Tibial nerve (tissue), 3 donors: Measurements from ENCODE around the gene MAPKAP1.

Experiments
- CTCF ChIP-seq, 5 experiments: fragments of 200-600 bp in 3 of 5; fragments of 450-650 bp in 2 of 5; sonication (generic) in 3 of 5; IDR thresholded peaks; one replicate each; pipeline ENCODE4 v1.5.1; 2016 to 2019; ENCODE audit warnings: antibody characterized with exemption in 5 of 5, mild to moderate bottlenecking in 3 of 5, moderate library complexity in 2 of 5
- POLR2A ChIP-seq, 2 donors: fragments of 450-650 bp; IDR thresholded peaks; one replicate each; pipeline ENCODE4 v1.6.1; 2017; ENCODE audit warnings: antibody characterized with exemption in 2 of 2, mild to moderate bottlenecking in 2 of 2, moderate library complexity in 2 of 2

DNA sequence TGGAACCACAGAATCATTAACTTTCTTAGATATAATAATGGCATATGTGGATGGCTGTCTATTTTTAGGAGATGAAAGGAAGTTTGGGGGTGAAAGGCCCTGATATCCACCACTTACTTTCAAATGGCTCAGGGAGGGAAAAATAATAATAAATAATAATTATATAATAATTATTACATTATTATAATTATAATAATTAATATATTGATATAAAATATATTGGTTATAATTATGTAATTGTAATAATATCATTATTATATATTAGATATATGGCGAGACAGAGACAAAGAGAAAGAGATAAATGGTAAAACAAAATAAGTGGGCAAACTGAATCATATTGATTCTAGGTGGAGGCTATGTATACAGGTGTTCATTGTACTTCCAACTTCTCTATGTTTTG lies 308.8 kb downstream of the MAPKAP1 start:
- TF ChIP-seq CTCF (IDR thresholded peaks at IDR 0.05) (no peak), POLR2A (IDR thresholded peaks at IDR 0.05) (no peak)
